Measurements from ENCODE around the gene PTGES2.

DNA sequence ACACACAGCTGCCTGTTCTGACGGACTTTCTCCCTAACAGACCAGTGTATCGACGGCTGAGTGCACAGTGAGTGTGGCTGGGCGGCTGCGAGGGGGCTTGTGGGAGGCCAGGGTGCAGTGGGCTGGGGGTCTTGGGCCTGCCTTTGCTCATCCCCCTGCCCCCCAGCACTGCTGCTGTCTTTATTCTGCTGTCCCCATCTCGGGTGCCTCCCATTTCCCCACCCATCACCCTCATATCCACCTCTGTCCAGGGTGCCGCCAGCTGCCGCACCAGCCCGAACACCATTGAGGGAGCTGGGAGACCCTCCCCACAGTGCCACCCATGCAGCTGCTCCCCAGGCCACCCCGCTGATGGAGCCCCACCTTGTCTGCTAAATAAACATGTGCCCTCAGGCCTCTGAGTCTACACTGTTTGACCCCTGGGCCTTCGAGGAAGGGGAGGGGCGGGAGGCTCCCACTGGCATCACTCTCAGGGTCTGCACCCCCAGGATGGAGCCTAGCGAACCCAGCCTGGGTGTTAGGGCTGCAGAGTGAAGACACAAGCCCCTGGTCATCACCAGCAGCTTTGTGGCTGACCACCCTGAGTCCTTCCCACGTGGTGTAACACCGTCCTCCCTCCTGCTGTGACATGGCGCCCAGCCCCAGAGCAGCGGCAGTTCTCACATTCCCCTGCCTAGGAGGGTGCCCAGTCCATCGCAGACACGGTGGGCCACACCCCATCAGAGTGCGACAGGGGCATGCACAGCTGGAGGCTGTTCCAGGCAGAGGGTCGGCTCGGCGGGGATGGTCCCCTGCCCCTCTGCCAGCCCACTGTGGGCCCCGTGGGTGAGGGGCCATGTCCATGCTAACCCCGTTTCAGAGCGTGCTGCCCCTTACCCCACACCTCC is 25.8 kb upstream of the PTGES2 start:
- TF ChIP-seq EZH2phosphoT487 (IDR thresholded peaks at IDR 0.05; ENCODE audit: borderline replicate concordance, low read length) = no peak
- TF ChIP-seq, protein P1, sequence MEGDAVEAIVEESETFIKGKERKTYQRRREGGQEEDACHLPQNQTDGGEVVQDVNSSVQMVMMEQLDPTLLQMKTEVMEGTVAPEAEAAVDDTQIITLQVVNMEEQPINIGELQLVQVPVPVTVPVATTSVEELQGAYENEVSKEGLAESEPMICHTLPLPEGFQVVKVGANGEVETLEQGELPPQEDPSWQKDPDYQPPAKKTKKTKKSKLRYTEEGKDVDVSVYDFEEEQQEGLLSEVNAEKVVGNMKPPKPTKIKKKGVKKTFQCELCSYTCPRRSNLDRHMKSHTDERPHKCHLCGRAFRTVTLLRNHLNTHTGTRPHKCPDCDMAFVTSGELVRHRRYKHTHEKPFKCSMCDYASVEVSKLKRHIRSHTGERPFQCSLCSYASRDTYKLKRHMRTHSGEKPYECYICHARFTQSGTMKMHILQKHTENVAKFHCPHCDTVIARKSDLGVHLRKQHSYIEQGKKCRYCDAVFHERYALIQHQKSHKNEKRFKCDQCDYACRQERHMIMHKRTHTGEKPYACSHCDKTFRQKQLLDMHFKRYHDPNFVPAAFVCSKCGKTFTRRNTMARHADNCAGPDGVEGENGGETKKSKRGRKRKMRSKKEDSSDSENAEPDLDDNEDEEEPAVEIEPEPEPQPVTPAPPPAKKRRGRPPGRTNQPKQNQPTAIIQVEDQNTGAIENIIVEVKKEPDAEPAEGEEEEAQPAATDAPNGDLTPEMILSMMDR (IDR thresholded peaks at IDR 0.05; ENCODE audit: low read depth, low read length, poor library complexity, severe bottlenecking) = no peak
